Peyer's patch (tissue), 4 donors: Measurements from ENCODE around the gene MOSPD3. TPM values are rescaled to one million over a fixed set of nuclear protein-coding genes. Genes with fewer than 3 reads are reported as not detected.

ENCODE experiments used
- DNase-seq, 3 donors: peaks; one replicate each; pipeline ENCODE4 v3.0.0-alpha.2; 2017 to 2019
- H3K27ac ChIP-seq, 4 donors: fragments of 200-600 bp; sonication (generic); one replicate each; pipeline ENCODE4 v1.5.1; 2016 to 2019
- H3K27me3 ChIP-seq, 2 donors: fragments of 200-600 bp; sonication (generic); one replicate each; pipeline ENCODE4 v1.5.1; 2019
- H3K36me3 ChIP-seq, 3 donors: fragments of 200-600 bp; sonication (generic); one replicate each; pipeline ENCODE4 v1.5.1; 2016 to 2019
- H3K4me1 ChIP-seq, 4 donors: fragments of 200-600 bp; sonication (generic); one replicate each; pipeline ENCODE4 v1.5.1; 2016 to 2019
- H3K4me3 ChIP-seq, 4 donors: fragments of 200-600 bp; sonication (generic); 1 replicate in 3 of 4; 2 replicates in 1 of 4; pipeline ENCODE4 v1.5.1; 2016 to 2019; ENCODE audit warnings: mild to moderate bottlenecking in 1 of 4
- H3K9me3 ChIP-seq, 4 donors: fragments of 200-600 bp; sonication (generic); one replicate each; pipeline ENCODE4 v1.5.1; 2016 to 2019; ENCODE audit warnings: mild to moderate bottlenecking in 1 of 4
- POLR2A ChIP-seq, 2 donors: fragments of 450-650 bp; IDR thresholded peaks; one replicate each; pipeline ENCODE4 v1.5.1; 2017; ENCODE audit warnings: antibody characterized with exemption in 2 of 2, mild to moderate bottlenecking in 2 of 2, moderate library complexity in 2 of 2
- total RNA-seq, 4 donors: library from RNA; depleted of rRNA; stranded (reverse); fragments of >200 nt; gene quantifications; one replicate each; pipeline ENCODE4 v1.1.0, GENCODE V29; 2016
- TF ChIP-seq, protein P1 (sequence below), 6 experiments: fragments of 450-650 bp in 4 of 6; fragments of 200-600 bp in 2 of 6; sonication (generic) in 1 of 6; IDR thresholded peaks; one replicate each; pipeline ENCODE4 v1.5.1; 2017 to 2019; ENCODE audit warnings: antibody characterized with exemption in 6 of 6, mild to moderate bottlenecking in 3 of 6, moderate library complexity in 1 of 6

Gene MOSPD3
- total RNA-seq, 4 donors from 2014 or later = 5.0 to 14.2 (median 7.3) TPM

DNA sequence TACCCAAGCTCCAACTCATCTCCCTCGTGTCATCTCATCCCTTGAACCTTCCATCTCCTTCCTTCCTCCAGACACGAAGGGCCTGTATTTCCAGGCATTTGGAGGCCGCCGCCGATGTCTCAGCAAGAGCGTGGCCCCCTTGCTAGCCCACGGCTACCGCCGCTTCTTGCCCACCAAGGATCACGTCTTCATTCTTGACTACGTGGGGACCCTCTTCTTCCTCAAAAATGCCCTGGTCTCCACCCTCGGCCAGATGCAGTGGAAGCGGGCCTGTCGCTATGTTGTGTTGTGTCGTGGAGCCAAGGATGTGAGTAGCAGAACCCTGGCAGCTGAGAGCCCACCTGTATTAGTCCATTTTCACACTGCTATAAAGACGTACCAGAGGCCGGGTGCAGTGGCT lies 20.7 kb upstream of the MOSPD3 start:
- no peak overlapping the region for H3K4me3 ChIP-seq
- no peak overlapping the region for H3K27ac ChIP-seq
- no peaks in the 10 kb centered on the region for H3K27me3 ChIP-seq
- H3K9me3 ChIP-seq = no peaks in the 10 kb centered on the region
- H3K4me1 ChIP-seq = peaks cover 0 to 4% (median 0%) of the 10 kb centered on the region in 4 donors
- TF ChIP-seq, protein P1, sequence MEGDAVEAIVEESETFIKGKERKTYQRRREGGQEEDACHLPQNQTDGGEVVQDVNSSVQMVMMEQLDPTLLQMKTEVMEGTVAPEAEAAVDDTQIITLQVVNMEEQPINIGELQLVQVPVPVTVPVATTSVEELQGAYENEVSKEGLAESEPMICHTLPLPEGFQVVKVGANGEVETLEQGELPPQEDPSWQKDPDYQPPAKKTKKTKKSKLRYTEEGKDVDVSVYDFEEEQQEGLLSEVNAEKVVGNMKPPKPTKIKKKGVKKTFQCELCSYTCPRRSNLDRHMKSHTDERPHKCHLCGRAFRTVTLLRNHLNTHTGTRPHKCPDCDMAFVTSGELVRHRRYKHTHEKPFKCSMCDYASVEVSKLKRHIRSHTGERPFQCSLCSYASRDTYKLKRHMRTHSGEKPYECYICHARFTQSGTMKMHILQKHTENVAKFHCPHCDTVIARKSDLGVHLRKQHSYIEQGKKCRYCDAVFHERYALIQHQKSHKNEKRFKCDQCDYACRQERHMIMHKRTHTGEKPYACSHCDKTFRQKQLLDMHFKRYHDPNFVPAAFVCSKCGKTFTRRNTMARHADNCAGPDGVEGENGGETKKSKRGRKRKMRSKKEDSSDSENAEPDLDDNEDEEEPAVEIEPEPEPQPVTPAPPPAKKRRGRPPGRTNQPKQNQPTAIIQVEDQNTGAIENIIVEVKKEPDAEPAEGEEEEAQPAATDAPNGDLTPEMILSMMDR (IDR thresholded peaks at IDR 0.05) = no peak
- no peak for TF ChIP-seq POLR2A (IDR thresholded peaks at IDR 0.05)
- no peak for DNase-seq
- no peaks in the 10 kb centered on the region for H3K36me3 ChIP-seq

DNA sequence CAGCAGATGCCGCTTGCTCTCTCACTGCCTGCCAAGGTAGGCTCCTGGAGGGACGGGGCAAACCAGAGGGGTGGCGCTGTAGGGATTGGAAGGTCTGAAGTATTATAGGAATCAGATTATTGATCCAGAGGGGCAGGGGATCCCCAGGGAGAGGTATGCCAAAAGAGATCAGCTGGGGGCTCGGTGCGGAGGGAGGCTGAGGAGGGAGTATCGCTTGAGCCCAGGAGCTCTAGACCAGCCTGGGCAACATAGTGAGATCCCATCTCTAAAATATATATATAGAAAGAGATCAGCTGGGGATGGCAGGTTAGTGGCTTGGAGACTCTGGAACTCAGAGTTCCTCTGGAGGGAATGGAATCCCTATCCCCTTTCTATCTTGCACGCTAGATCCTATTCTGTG lies 17.2 kb upstream of the MOSPD3 start:
- no peaks in the 10 kb centered on the region for H3K36me3 ChIP-seq
- no peak for TF ChIP-seq POLR2A (IDR thresholded peaks at IDR 0.05)
- TF ChIP-seq, protein P1 (IDR thresholded peaks at IDR 0.05) = no peak
- H3K9me3 ChIP-seq = no peaks in the 10 kb centered on the region
- no peaks in the 10 kb centered on the region for H3K4me1 ChIP-seq
- no peak overlapping the region for H3K4me3 ChIP-seq
- no peaks in the 10 kb centered on the region for H3K27me3 ChIP-seq
- no peak overlapping the region for H3K27ac ChIP-seq
- DNase-seq = no peak

DNA sequence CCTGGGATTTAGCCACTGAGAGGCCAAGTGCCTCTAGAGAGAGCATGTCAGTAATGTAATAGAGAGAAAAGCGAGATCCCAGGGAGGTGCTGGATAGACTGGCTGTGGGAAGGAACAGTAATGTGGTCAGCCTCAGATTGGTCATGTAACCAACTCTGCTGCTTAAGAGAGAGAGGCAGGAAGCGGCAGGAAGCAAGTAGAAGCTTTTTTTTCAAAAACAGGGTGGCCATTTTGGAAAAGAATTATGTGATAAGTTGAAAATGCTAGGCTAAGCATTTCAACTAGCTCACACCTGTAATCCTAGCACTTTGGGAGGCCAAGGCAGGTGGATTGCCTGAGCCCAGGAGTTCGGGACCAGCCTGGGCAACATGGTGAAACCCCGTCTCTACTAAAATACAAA lies 13.9 kb upstream of the MOSPD3 start:
- Histone ChIP-seq H3K9me3 (no peaks in the 10 kb centered on the region), H3K4me3 (no peak overlapping the region), H3K4me1 (peaks cover 0 to 14% (median 0%) of the 10 kb centered on the region in 4 donors), H3K36me3 (no peaks in the 10 kb centered on the region), H3K27ac (no peak overlapping the region), H3K27me3 (no peaks in the 10 kb centered on the region)
- no peak for DNase-seq
- no peak for TF ChIP-seq POLR2A (IDR thresholded peaks at IDR 0.05)
- TF ChIP-seq, protein P1 (IDR thresholded peaks at IDR 0.05) = no peak

DNA sequence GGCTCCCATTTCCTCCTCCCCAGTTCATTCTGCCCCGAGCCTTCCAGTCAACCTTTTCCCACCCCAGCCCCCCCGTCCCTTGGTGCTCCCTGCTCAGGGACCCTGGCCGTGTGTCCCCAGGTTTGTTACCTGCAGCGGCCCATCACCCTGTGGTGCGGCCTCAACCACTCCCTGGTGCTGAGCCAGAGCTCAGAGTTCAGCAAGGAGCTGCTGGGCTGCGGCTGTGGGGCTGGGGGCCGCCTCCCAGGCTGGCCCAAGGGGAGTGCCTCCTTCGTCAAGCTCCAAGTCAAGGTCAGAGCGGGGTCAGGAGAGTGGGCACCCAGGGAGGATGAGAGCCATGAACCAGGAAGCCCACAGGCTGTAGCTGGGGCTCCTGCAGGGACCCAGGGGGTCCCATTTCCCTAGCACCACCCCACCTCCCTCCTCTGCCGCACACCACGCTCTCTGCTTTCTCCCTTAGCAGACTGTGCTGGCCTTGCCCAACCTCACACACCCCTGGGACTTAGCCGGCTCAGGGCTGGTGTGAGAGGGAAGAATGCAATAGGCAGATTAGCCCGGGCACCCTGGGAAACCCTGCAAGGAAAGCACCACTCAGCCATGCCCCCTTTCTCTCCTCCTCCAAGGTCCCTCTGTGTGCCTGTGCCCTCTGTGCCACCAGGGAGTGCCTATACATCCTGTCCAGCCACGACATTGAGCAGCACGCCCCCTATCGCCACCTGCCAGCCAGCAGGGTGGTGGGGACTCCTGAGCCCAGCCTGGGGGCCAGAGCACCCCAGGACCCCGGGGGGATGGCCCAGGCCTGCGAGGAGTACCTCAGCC lies 12.2 kb upstream of the MOSPD3 start:
- Histone ChIP-seq H3K4me1 (peaks cover 0 to 29% (median 2%) of the 10 kb centered on the region in 4 donors), H3K4me3 (no peak overlapping the region), H3K27ac (no peak overlapping the region), H3K9me3 (no peaks in the 10 kb centered on the region), H3K27me3 (no peaks in the 10 kb centered on the region), H3K36me3 (no peaks in the 10 kb centered on the region)
- no peak for TF ChIP-seq POLR2A (IDR thresholded peaks at IDR 0.05)
- TF ChIP-seq, protein P1 (IDR thresholded peaks at IDR 0.05) = no peak
- DNase-seq = no peak

DNA sequence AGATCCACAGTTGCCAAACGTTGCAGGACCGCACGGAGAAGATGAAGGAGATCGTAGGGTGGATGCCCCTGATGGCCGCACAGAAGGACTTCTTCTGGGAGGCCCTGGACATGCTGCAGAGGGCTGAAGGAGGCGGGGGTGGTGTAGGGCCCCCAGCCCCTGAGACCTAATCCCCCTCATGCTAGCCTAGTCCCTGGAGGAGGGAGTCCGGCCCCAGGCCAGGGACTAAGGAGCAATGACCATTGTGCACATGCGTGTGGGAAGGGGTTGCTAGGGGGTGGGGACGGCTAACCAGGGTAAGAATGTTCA lies 11.7 kb upstream of the MOSPD3 start:
- H3K27ac ChIP-seq = no peak overlapping the region
- peaks cover 0 to 35% (median 5%) of the 10 kb centered on the region in 4 donors for H3K4me1 ChIP-seq
- no peaks in the 10 kb centered on the region for H3K9me3 ChIP-seq
- no peaks in the 10 kb centered on the region for H3K27me3 ChIP-seq
- no peaks in the 10 kb centered on the region for H3K36me3 ChIP-seq
- H3K4me3 ChIP-seq = no peak overlapping the region
- TF ChIP-seq, protein P1 (IDR thresholded peaks at IDR 0.05) = no peak
- no peak for TF ChIP-seq POLR2A (IDR thresholded peaks at IDR 0.05)
- no peak for DNase-seq
